ENCODE results near the gene CCDC187.

The CCDC187 gene

DNA sequence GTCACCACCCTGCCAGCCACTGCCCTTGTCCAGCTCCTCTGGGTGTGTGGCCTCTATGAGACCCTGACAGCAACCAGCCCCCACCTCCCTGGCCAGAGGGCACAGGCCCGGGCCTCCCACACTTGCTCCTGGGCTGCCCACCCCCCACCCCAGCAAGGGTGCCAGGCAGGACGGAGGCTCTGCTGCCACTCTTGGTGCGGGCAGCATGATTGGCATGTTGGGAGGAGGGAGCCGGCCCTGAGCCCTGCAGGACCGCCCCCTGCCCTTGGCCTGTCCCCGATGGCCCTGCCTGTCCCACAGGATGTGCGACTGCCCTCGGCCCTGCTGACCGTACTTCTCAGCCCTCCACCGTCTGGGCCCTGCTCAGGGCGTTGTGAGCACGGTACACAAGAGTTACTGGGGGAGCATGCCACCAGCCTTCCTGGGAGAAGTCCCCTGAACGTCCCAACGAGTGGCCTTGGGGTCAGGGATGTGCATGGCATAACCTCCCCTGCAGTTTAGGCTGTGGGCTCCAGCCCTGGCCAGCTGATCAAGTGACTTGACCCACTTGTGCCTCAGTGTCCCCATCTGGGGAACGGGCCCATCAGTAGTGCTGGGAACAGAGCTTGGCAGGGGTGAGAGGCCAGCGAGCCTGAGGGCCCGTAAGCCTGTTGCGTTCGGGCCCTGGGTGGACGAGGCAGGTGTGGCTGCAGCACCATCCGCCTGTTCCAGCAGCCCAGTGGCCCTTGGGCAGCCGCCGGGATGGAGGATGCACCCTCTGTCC is 39.4 kb upstream of the CCDC187 start:
- no peak overlapping the region for H3K4me3 ChIP-seq (replicated peaks; ENCODE audit: low read depth, low read length)
- DNase-seq (ENCODE audit: extremely low read depth, low read depth), result no peak
- TF ChIP-seq, protein P1, sequence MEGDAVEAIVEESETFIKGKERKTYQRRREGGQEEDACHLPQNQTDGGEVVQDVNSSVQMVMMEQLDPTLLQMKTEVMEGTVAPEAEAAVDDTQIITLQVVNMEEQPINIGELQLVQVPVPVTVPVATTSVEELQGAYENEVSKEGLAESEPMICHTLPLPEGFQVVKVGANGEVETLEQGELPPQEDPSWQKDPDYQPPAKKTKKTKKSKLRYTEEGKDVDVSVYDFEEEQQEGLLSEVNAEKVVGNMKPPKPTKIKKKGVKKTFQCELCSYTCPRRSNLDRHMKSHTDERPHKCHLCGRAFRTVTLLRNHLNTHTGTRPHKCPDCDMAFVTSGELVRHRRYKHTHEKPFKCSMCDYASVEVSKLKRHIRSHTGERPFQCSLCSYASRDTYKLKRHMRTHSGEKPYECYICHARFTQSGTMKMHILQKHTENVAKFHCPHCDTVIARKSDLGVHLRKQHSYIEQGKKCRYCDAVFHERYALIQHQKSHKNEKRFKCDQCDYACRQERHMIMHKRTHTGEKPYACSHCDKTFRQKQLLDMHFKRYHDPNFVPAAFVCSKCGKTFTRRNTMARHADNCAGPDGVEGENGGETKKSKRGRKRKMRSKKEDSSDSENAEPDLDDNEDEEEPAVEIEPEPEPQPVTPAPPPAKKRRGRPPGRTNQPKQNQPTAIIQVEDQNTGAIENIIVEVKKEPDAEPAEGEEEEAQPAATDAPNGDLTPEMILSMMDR (IDR thresholded peaks at IDR 0.05; ENCODE audit: low read depth, low read length, missing control alignments), result no peak

DNA sequence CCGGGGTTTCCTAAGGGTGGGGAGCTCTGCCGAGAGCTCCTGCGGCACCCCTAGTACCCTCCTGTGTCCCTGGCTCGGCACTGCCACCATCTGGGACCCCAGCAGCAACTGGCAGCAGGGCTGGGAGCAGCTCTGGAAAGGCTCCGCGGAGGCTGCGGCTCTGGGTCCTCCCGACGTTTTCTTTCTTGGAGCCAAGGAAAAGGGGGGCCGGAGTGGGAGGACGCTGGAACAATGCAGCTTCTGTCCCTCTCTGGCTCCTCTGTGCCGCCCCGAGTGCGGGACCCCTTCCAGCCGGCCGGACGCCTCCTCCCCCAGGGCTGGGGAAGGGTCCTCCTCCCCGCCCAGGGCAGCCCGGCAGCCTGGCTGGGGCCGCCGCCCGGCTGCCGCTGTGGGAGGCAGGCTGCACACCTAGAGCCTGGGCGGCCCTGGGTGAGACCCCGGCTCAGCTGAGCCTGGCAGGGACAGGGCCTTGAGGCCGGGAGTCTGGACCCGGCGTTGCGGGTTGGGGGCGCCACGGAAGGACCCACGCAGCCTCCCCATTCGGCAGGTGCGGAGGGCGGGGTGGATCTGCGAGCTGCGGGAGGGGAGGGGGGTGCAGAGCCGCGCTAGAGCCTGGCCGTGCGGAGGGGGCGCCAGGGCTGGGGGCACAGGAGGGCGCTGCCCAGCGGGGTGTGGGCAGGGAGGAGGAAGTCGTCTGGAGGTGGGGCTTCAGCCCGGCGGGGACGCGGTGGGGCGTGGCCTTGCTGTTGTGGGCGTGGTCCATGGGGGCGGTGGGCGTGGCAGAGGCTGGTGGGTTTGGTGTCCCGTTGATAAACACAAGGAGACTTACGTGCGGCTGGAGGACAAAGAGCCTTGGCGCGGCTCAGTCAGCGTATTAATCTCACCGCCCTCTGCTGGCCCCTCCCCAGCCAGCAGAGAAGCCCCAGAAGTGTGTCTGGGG is 38.6 kb upstream of the CCDC187 start:
- no peak overlapping the region for H3K4me3 ChIP-seq (replicated peaks; ENCODE audit: low read depth, low read length)
- no peak for DNase-seq (ENCODE audit: extremely low read depth, low read depth)

DNA sequence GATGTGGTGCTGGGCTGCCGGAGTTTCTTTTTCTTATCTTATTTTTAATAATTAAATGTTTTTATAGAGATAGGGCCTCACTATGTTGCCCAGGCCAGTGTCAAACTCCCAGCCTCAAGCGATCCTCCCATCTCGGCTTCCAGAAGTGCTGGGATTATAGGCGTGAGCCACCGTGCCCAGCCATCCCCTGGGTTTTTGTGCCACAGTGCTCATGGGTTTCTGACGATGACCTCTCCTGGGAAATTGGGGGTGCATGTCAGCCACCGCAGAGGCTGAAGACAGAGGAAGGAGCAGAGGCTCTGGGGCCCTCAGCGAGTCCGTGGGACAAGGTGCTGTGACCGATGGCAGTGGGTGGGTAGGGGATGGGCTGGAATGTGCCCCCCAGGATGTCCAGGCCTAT is 37.9 kb upstream of the CCDC187 start:
- no peak overlapping the region for H3K4me3 ChIP-seq (replicated peaks; ENCODE audit: low read depth, low read length)
- no peak for DNase-seq (ENCODE audit: extremely low read depth, low read depth)
- TF ChIP-seq, protein P1 (IDR thresholded peaks at IDR 0.05; ENCODE audit: low read depth, low read length, missing control alignments), result no peak

More for the DNA sequence above, 38.6 kb upstream of the CCDC187 start:
- TF ChIP-seq, protein P1 (IDR thresholded peaks at IDR 0.05; ENCODE audit: low read depth, low read length, missing control alignments), result no peak

DNA sequence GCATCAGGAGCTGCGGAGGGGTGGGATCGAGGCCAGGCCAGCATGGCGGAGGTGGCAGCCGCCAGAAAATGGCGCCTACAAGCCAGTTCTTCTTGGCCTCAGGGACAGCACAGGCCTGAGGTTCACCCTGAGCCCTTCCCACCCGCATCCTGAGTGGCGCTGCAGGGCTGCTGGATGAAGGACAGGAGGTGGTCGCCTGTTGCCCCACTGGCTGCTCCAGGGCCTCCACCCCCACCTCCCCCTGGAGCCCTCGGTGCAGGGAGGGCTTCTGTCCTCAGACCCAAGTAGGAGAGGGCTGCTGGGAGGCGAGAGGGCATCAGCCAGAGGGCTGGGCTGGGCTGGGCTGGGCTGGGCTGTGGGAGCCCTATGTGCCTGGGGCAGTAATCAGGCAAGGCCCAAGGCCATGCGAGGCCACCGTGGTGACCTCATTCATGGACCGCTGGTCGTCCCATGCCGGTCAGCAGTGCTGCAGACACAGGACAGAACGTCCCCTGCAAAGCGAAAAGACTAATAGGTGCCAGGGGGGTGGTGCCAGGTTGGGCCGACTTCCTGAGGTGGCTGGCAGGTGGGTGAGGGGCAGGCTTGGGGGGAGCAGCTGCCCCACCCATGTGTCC is 37.3 kb upstream of the CCDC187 start:
- TF ChIP-seq, protein P1 (IDR thresholded peaks at IDR 0.05; ENCODE audit: low read depth, low read length, missing control alignments), result no peak
- DNase-seq (ENCODE audit: extremely low read depth, low read depth), result no peak

DNA sequence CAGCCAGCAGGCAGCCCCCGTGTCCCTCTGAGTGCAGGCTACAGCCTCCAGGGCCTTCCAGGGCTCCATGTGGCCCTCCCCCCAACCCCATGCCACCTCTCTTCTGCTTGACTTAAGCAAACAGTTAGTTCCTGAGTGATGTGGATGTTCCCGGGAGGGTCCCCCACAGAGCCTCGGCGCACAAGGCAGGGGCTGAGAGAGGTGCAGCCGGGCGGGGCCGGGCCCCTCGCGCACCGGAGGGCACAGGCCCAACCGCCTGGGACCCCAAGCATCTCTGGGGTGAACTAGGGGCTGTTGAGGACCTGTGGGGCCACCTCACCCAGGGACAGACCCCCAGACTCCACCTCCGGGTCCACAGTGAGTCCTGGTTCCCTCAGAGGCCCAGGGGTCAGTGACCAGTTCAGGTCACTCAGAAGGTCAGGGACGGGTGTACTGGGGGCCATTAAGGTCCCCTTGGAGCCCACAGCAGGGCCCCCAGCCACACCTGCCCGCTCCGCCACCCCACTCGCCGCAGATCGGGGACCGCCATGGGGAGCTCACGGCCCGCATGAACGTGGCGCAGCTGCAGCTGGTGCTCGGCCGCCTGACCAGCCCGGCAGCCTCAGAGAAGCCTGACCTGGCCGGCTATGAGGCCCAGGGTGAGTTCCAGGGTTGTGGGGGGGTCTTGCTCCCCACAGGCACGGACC is 36.6 kb upstream of the CCDC187 start:
- DNase-seq (ENCODE audit: extremely low read depth, low read depth), result no peak
- TF ChIP-seq, protein P1 (IDR thresholded peaks at IDR 0.05; ENCODE audit: low read depth, low read length, missing control alignments), result no peak
- H3K4me3 ChIP-seq (replicated peaks; ENCODE audit: low read depth, low read length), result no peak overlapping the region

More for the DNA sequence above, 37.3 kb upstream of the CCDC187 start:
- H3K4me3 ChIP-seq (replicated peaks; ENCODE audit: low read depth, low read length), result no peak overlapping the region

DNA sequence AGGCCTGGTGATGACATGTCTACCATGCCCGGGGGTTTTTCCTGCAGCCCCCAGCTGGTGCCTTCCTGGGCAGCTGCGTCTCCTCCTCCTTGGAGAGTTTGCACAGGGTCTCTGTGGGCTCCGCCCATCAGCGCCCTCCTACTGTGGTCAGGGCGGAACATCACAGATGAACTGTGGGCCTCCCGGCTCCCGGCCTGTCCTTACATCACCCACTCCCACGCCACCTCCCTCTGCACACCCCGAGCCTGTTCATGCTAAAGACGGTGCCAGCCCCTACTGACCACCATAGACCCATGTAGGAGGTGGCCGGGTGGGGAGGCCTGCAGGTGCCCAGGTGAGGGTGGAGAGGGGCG is 36.0 kb upstream of the CCDC187 start:
- TF ChIP-seq, protein P1 (IDR thresholded peaks at IDR 0.05; ENCODE audit: low read depth, low read length, missing control alignments), result no peak
- H3K4me3 ChIP-seq (replicated peaks; ENCODE audit: low read depth, low read length), result no peak overlapping the region
- no peak for DNase-seq (ENCODE audit: extremely low read depth, low read depth)

All from HFF-Myc (cell line).